H9 (cell line): Measurements from ENCODE around the gene SYT17. TPM values are rescaled to one million over a fixed set of nuclear protein-coding genes. Genes with fewer than 3 reads are reported as not detected.

Experiments used
- DNase-seq: peaks from one replicate; pipeline ENCODE4 v3.0.0-alpha.2; 2017
- H2AFZ ChIP-seq: one replicate; pipeline ENCODE4 v1.6.1; 2013; ENCODE audit warnings: mild to moderate bottlenecking, low read length, control low read depth, moderate library complexity
- H2AK5ac ChIP-seq: 2 replicates; pipeline ENCODE4 v1.6.1; 2013; ENCODE audit warnings: low read length, control low read depth, mixed read lengths; ENCODE audit not compliant: insufficient read length
- H2BK120ac ChIP-seq: one replicate; pipeline ENCODE4 v1.6.1; 2013; ENCODE audit warnings: low read depth, mild to moderate bottlenecking, low read length, control low read depth, inconsistent platforms; ENCODE audit not compliant: poor library complexity, severe bottlenecking
- H2BK12ac ChIP-seq: 2 replicates; pipeline ENCODE4 v1.6.1; 2013; ENCODE audit warnings: low read length, control low read depth, mixed read lengths, low read depth; ENCODE audit not compliant: insufficient read length
- H2BK15ac ChIP-seq: 2 replicates; pipeline ENCODE4 v1.6.1; 2013; ENCODE audit warnings: low read depth, low read length, control low read depth
- H2BK20ac ChIP-seq: one replicate; pipeline ENCODE4 v1.6.1; 2013; ENCODE audit warnings: low read depth, mild to moderate bottlenecking, low read length, control low read depth, inconsistent platforms; ENCODE audit not compliant: poor library complexity, severe bottlenecking
- H2BK5ac ChIP-seq: 2 replicates; pipeline ENCODE4 v1.6.1; 2013; ENCODE audit warnings: low read length, control low read depth, mixed read lengths; ENCODE audit not compliant: insufficient read length
- H3K14ac ChIP-seq: 2 replicates; pipeline ENCODE4 v1.6.1; 2013; ENCODE audit warnings: low read length, control low read depth; ENCODE audit not compliant: insufficient read depth
- H3K18ac ChIP-seq: 2 replicates; pipeline ENCODE4 v1.6.1; 2013; ENCODE audit warnings: low read depth, mild to moderate bottlenecking, mixed read lengths, low read length, control low read depth; ENCODE audit not compliant: insufficient read length
- H3K23ac ChIP-seq: 2 replicates; pipeline ENCODE4 v1.6.1; 2013; ENCODE audit warnings: low read length, control low read depth, mixed read lengths, low read depth; ENCODE audit not compliant: insufficient read length
- H3K23me2 ChIP-seq: 2 replicates; pipeline ENCODE4 v1.6.1; 2013; ENCODE audit warnings: low read depth, mild to moderate bottlenecking, mixed read lengths, low read length, control low read depth; ENCODE audit not compliant: insufficient read length, poor library complexity, severe bottlenecking
- H3K27ac ChIP-seq: 2 replicates; pipeline ENCODE4 v1.5.1; 2013; ENCODE audit warnings: low read length, control low read depth, mixed read lengths, low read depth; ENCODE audit not compliant: insufficient read length
- H3K27me3 ChIP-seq: 2 replicates; pipeline ENCODE4 v1.6.1; 2013; ENCODE audit warnings: low read length, control low read depth, inconsistent platforms; ENCODE audit not compliant: insufficient read depth
- H3K4ac ChIP-seq: 2 replicates; pipeline ENCODE4 v1.6.1; 2013; ENCODE audit warnings: low read depth, mild to moderate bottlenecking, control low read depth, inconsistent platforms, low read length, moderate library complexity
- H3K4me1 ChIP-seq: 2 replicates; pipeline ENCODE4 v1.6.1; 2013; ENCODE audit warnings: low read length, control low read depth, inconsistent platforms; ENCODE audit not compliant: insufficient read depth
- H3K4me2 ChIP-seq: 2 replicates; pipeline ENCODE4 v1.6.1; 2013; ENCODE audit warnings: low read length, control low read depth, mixed read lengths; ENCODE audit not compliant: insufficient read length, insufficient read depth
- H3K56ac ChIP-seq: 2 replicates; pipeline ENCODE4 v1.6.1; 2013; ENCODE audit warnings: low read depth, mild to moderate bottlenecking, mixed read lengths, low read length, control low read depth; ENCODE audit not compliant: insufficient read length
- H3K79me1 ChIP-seq: 2 replicates; pipeline ENCODE4 v1.6.1; 2013; ENCODE audit warnings: low read depth, mild to moderate bottlenecking, moderate library complexity, low read length, control low read depth, inconsistent platforms; ENCODE audit not compliant: insufficient read depth, poor library complexity, severe bottlenecking
- H3K79me2 ChIP-seq: 2 replicates; pipeline ENCODE4 v1.6.1; 2013; ENCODE audit warnings: low read length, control low read depth, inconsistent platforms; ENCODE audit not compliant: insufficient read depth
- H3K9ac ChIP-seq: 2 replicates; pipeline ENCODE4 v1.6.1; 2013; ENCODE audit warnings: low read length, control low read depth, mixed read lengths; ENCODE audit not compliant: insufficient read length; ENCODE audit errors: extremely low read depth
- H3K9me3 ChIP-seq: one replicate; pipeline ENCODE4 v1.6.1; 2013; ENCODE audit warnings: low read depth, low read length, inconsistent platforms; ENCODE audit not compliant: control insufficient read depth
- H3T11ph ChIP-seq: one replicate; pipeline ENCODE4 v1.6.1; 2013; ENCODE audit warnings: mild to moderate bottlenecking, low read length, control low read depth, inconsistent platforms
- H4K20me1 ChIP-seq: one replicate; pipeline ENCODE4 v1.6.1; 2013; ENCODE audit not compliant: control insufficient read depth, insufficient read length, insufficient read depth
- H4K5ac ChIP-seq: 2 replicates; pipeline ENCODE4 v1.6.1; 2013; ENCODE audit warnings: low read depth, mild to moderate bottlenecking, mixed read lengths, low read length, control low read depth; ENCODE audit not compliant: insufficient read length
- H4K8ac ChIP-seq: replicated peaks from 2 replicates; pipeline ENCODE4 v1.6.1; 2013; ENCODE audit warnings: low read length, control low read depth, mixed read lengths, low read depth; ENCODE audit not compliant: insufficient read length
- H4K91ac ChIP-seq: 2 replicates; pipeline ENCODE4 v1.6.1; 2013; ENCODE audit warnings: low read depth, mild to moderate bottlenecking, moderate library complexity, mixed read lengths, low read length, control low read depth; ENCODE audit not compliant: insufficient read length
- H3K27ac Mint-ChIP-seq, 3 experiments: 2 replicates in 2 of 3; 3 replicates in 1 of 3; pipeline ENCODE4 v1.8.0; 2020 to 2021; ENCODE audit warnings: mixed read lengths in 3 of 3, mild to moderate bottlenecking in 1 of 3, moderate library complexity in 1 of 3
- H3K27me3 Mint-ChIP-seq: 2 replicates; pipeline ENCODE4 v1.8.0; 2021; ENCODE audit warnings: low read depth, mild to moderate bottlenecking, moderate library complexity, mixed read lengths
- H3K36me3 Mint-ChIP-seq, 3 experiments: 2 replicates in 2 of 3; 3 replicates in 1 of 3; pipeline ENCODE4 v1.8.0; 2020 to 2021; ENCODE audit warnings: low read depth in 3 of 3, mixed read lengths in 3 of 3; ENCODE audit not compliant: insufficient read depth in 1 of 3
- H3K4me1 Mint-ChIP-seq, 2 experiments: 2 replicates each; pipeline ENCODE4 v1.8.0; 2020; ENCODE audit warnings: mixed read lengths in 2 of 2
- H3K4me3 Mint-ChIP-seq, 2 experiments: 2 replicates in 1 of 2; 3 replicates in 1 of 2; pipeline ENCODE4 v1.8.0; 2020 to 2021; ENCODE audit warnings: mild to moderate bottlenecking in 2 of 2, mixed read lengths in 2 of 2, moderate library complexity in 1 of 2
- H3K9me3 Mint-ChIP-seq, 2 experiments: 2 replicates in 1 of 2; 3 replicates in 1 of 2; pipeline ENCODE4 v1.8.0; 2020; ENCODE audit warnings: mild to moderate bottlenecking in 2 of 2, mixed read lengths in 2 of 2, moderate library complexity in 1 of 2
- WGBS: extraction: QIAGEN DNeasy Blood & Tissue Kit; methylation state at CpG from one replicate; pipeline ENCODE4 v1.1.7; 2013; ENCODE audit warnings: missing lambda C conversion rate, low lambda C conversion rate, mixed read lengths; ENCODE audit not compliant: insufficient read length; ENCODE audit errors: extremely low coverage; 5-methylcytosine and 5-hydroxymethylcytosine counted together
- total RNA-seq: library from RNA; stranded (reverse); gene quantifications from 2 replicates; pipeline ENCODE4 v1.2.1, GENCODE V29; 2021
- TF ChIP-seq, protein P1 (sequence below): fragments of 200-600 bp; sonication (generic); conservative IDR thresholded peaks from 3 replicates; pipeline ENCODE4 v1.8.0; 2021; ENCODE audit warnings: antibody characterized with exemption, mild to moderate bottlenecking

The SYT17 gene
- total RNA-seq, 1 experiment from 2014 or later, result 3.0 TPM

DNA sequence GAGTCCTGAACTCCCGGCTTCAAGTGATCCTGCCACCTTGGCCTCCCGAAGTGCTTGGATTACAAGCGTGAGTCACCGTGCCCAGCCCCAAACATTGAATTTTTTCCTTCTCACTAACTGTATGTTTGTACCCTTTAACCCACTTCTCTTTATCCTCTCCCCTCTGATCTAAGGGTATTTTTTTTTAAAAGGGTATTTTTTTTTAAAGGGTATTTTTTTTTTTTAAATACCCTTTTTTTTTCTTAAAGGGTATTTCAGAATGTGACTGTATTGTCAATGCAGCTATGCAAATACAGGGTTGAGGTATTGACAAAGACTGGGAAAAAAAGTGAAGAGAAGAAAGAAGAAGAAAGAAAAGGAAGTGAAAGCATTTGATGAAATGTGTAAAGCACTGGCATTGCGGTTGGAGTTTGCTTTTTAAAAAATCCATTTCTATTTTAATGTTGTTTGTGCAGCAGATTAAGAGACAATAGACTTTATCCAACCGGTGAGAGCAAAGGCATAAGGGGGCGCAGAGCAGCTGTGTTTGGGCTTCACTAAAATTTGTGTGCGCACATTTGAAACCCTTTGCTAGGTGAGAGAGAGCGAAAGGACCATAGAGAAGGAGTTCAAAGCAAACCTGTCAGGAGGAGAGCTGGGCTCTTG lies 42.4 kb downstream of the SYT17 start:
- peak overlapping the region in 2 of 3 experiments; percentile 46 to 68; a peak in 2 of 7 replicates for H3K27ac Mint-ChIP-seq
- Histone ChIP-seq H3K27me3 (no peaks in the 10 kb centered on the region), H3K23ac (no peak overlapping the region), H3K23me2 (no peaks in the 10 kb centered on the region), H4K8ac (no peak overlapping the region), H3K18ac (no peak overlapping the region), H2AFZ (no peak overlapping the region), H3T11ph (no peak overlapping the region), H3K4me1 (no peaks in the 10 kb centered on the region; the same call in 1 of the 2 replicates), H3K9ac (no peak overlapping the region), H4K5ac (no peak overlapping the region), H4K20me1 (no peaks in the 10 kb centered on the region), H3K14ac (no peak overlapping the region), H3K56ac (no peak overlapping the region), H3K4me2 (no peak overlapping the region), H3K9me3 (no peaks in the 10 kb centered on the region), H3K79me1 (no peaks in the 10 kb centered on the region), H4K91ac (no peak overlapping the region), H2BK20ac (no peak overlapping the region), H2BK120ac (no peak overlapping the region), H2AK5ac (no peak overlapping the region), H2BK5ac (no peak overlapping the region), H2BK15ac (no peak overlapping the region), H3K4ac (no peak overlapping the region), H3K79me2 (no peaks in the 10 kb centered on the region), H2BK12ac (no peak overlapping the region), H3K27ac (no peak overlapping the region)
- no peak for DNase-seq
- H3K27me3 Mint-ChIP-seq, result no peaks in the 10 kb centered on the region
- peaks cover 4 to 8% of the 10 kb centered on the region in 2 experiments; a peak in 4 of 5 replicates for H3K9me3 Mint-ChIP-seq
- peaks cover 15 to 23% of the 10 kb centered on the region in 2 experiments for H3K4me1 Mint-ChIP-seq
- H3K36me3 Mint-ChIP-seq, result peaks cover 0 to 6% (median 0%) of the 10 kb centered on the region in 3 experiments; a peak in 1 of 7 replicates
- no peak overlapping the region for H3K4me3 Mint-ChIP-seq
- TF ChIP-seq, protein P1, sequence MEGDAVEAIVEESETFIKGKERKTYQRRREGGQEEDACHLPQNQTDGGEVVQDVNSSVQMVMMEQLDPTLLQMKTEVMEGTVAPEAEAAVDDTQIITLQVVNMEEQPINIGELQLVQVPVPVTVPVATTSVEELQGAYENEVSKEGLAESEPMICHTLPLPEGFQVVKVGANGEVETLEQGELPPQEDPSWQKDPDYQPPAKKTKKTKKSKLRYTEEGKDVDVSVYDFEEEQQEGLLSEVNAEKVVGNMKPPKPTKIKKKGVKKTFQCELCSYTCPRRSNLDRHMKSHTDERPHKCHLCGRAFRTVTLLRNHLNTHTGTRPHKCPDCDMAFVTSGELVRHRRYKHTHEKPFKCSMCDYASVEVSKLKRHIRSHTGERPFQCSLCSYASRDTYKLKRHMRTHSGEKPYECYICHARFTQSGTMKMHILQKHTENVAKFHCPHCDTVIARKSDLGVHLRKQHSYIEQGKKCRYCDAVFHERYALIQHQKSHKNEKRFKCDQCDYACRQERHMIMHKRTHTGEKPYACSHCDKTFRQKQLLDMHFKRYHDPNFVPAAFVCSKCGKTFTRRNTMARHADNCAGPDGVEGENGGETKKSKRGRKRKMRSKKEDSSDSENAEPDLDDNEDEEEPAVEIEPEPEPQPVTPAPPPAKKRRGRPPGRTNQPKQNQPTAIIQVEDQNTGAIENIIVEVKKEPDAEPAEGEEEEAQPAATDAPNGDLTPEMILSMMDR, result no peak
- WGBS, result no CpG with 5 or more reads among the region's 9 CpGs
